Measurements from ENCODE around the gene MAP4K3. TPM values are rescaled to one million over a fixed set of nuclear protein-coding genes. Genes with fewer than 3 reads are reported as not detected.

Gene MAP4K3
- total RNA-seq, 2 donors from 2014 or later, result 22.2 to 30.9 TPM

- H3K27ac ChIP-seq, result no peak overlapping the region
Observed at GRCh38 chr2:39416140-39416539, 20.9 kb downstream of the MAP4K3 start.

DNA sequence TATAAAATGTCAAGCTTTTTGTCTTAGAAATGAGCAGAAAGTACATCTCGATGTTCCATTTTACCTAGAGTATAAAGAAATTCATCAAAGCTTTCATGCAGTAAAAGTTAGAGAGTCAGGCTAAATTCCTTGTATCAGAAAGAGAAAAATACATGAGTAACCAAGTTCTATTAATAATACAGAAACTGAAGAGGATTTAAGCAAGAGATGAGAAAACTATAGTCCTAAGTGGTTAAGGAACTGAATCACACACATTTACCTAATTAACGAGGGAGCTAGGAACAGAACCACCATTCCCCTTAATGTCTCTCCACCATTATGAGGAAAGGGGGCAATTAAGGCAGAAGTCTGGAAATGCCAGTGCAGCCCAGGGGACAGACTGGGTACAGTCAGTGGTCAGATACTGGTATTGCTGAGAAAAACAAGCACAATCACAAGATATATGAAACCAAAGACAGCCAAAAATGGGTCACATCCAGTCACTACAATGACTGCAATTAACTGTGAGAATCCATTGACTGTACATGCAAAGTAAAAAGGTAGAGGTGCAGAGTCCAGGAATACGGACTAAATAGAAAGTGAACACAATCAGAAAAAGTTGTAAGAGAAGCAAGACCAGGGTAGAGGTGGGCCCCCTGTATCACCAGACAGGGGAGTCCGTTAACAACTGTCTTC lies 23.9 kb downstream of the MAP4K3 start:
- Histone ChIP-seq H3K9me3 (no peaks in the 10 kb centered on the region), H3K27ac (no peak overlapping the region), H3K4me1 (peaks cover 8% of the 10 kb centered on the region), H3K36me3 (no peaks in the 10 kb centered on the region), H3K4me3 (no peak overlapping the region), H3K9ac (ENCODE audit: low read depth in 2 of 2, low read length in 2 of 2) (no peak overlapping the region), H3K27me3 (no peaks in the 10 kb centered on the region)
- intact Hi-C loops (cut with DNase I), result no loop called here
- no peak for TF ChIP-seq CTCF (IDR thresholded peaks at IDR 0.05)
- no peak for DNase-seq

More at GRCh38 chr2:39416140-39416539, 20.9 kb downstream of the MAP4K3 start:
- no peaks in the 10 kb centered on the region for H3K4me1 ChIP-seq
- no peak for TF ChIP-seq CTCF (IDR thresholded peaks at IDR 0.05)
- H3K36me3 ChIP-seq, result no peaks in the 10 kb centered on the region
- no peak overlapping the region for H3K4me3 ChIP-seq
- H3K9ac ChIP-seq (ENCODE audit: low read depth in 2 of 2, low read length in 2 of 2), result no peak overlapping the region
- no peak for DNase-seq
- no peaks in the 10 kb centered on the region for H3K27me3 ChIP-seq
- intact Hi-C loops (cut with DNase I), result no loop called here
- H3K9me3 ChIP-seq, result no peaks in the 10 kb centered on the region

DNA sequence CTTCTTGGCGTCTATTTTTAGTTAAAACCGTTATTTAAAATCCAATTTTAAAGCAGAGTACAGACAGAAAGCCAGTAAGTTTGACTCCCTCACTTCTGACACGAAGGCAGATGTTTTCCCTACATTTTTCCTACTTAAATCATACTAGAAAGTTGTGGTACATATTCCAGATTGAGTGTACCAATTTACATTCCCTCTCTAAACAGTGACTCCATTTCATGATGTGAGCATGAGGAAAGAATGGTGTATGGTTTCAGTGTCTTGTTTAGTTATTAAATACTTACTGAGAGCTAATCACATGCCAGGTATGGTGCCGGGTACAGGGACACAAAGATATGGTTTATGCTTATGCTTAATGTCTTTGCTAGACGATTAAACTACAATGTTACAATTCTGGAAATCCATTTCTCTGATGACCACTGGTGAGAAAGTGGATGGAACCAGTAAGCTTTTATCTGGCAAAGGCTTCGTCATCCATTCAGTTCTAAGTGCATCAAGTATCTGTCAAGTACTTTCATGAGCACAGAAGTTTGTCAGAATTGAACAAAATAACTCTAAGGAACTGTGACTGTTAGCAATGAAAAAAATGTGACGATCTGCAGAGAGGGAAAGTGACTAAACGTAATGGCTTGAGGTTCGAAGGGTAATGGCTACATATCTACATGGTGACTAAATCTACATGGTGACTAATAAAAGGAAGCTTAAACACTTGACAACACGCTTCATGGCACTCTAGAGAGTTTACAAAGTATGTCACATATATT lies 25.7 kb downstream of the MAP4K3 start:
- Histone ChIP-seq H3K9ac (ENCODE audit: low read depth in 2 of 2, low read length in 2 of 2) (no peak overlapping the region), H3K4me1 (peaks cover 8% of the 10 kb centered on the region), H3K36me3 (no peaks in the 10 kb centered on the region), H3K9me3 (no peaks in the 10 kb centered on the region), H3K27me3 (no peaks in the 10 kb centered on the region), H3K27ac (no peak overlapping the region), H3K4me3 (no peak overlapping the region)
- no peak for TF ChIP-seq CTCF (IDR thresholded peaks at IDR 0.05)
- intact Hi-C loops (cut with DNase I), result loop anchor here (2.0 kb wide), 1 partner anchor 17 kb away; no protein-coding TSS in a partner anchor
- no peak for DNase-seq

DNA sequence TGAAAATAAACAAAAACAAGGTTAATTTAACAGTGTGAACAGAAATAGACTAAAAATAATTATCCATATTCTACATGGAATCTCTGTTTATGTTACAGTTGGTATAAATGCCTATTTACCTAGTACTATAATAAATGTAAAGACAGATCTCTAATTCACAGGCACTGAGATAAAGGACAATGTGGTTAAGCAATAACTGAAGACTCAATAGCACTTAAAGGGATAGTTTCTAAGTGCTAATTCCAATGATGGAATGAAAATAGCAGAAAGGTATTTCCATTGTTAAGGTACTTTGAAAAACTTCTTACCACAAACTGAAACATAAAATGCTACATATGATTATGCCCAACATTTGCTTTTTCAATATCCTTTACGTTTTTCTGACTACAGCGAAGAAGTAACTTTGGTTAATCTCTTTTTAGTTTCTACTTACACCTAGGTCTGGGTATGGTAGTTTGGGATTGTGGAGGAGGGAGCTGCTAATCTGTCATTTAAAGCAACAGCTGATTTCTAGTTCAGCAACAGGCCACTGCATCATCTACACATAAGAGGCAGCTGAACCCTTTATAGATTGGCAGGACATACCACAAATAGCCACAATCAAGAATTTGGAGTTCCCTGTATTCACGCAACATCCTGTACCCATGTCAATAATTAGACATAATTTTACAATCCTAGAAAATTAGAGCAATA lies 27.2 kb downstream of the MAP4K3 start:
- Histone ChIP-seq H3K9me3 (no peaks in the 10 kb centered on the region), H3K9ac (ENCODE audit: low read depth in 2 of 2, low read length in 2 of 2) (no peak overlapping the region), H3K4me1 (peaks cover 8% of the 10 kb centered on the region), H3K27me3 (no peaks in the 10 kb centered on the region), H3K4me3 (no peak overlapping the region), H3K36me3 (no peaks in the 10 kb centered on the region), H3K27ac (no peak overlapping the region)
- DNase-seq, result no peak
- intact Hi-C loops (cut with DNase I), result loop anchor here (2.0 kb wide), 1 partner anchor 19 kb away; no protein-coding TSS in a partner anchor
- TF ChIP-seq CTCF (IDR thresholded peaks at IDR 0.05), result no peak

- TF ChIP-seq CTCF (IDR thresholded peaks at IDR 0.05), result no peak
- intact Hi-C loops (cut with DNase I), result no loop called here
- Histone ChIP-seq H3K36me3 (no peaks in the 10 kb centered on the region), H3K9me3 (no peaks in the 10 kb centered on the region), H3K4me1 (peaks cover 8% of the 10 kb centered on the region), H3K27me3 (no peaks in the 10 kb centered on the region), H3K9ac (ENCODE audit: low read depth in 2 of 2, low read length in 2 of 2) (no peak overlapping the region), H3K4me3 (no peak overlapping the region), H3K27ac (no peak overlapping the region)
- no peak for DNase-seq
Observed at GRCh38 chr2:39408351-39409136, 28.5 kb downstream of the MAP4K3 start.

All from colonic mucosa (tissue), 4 donors.